HEK293 (cell line): ENCODE results near the gene DNAJC5.
A peak's percentile ranks its signal among the peaks of the same experiment; 100 is the strongest.

Source experiments
- BCL11A ChIP-seq: fragments of 450-650 bp; formaldehyde crosslinking; IDR thresholded peaks from 2 replicates; pipeline ENCODE4 v1.5.1; 2016; ENCODE audit warnings: low read depth, missing biosample characterization, missing genetic modification characterization
- IKZF3 ChIP-seq: fragments of 450-650 bp; IDR thresholded peaks from 2 replicates; pipeline ENCODE4 v1.5.0; 2018; ENCODE audit warnings: missing biosample characterization, mild to moderate bottlenecking, missing genetic modification characterization, moderate library complexity
- KLF9 ChIP-seq: fragments of 450-650 bp; formaldehyde crosslinking; IDR thresholded peaks from 2 replicates; pipeline ENCODE4 v1.5.1; 2016; ENCODE audit warnings: missing biosample characterization, missing genetic modification characterization, low read depth
- REPIN1 ChIP-seq: fragments of 450-650 bp; formaldehyde crosslinking; IDR thresholded peaks from 2 replicates; pipeline ENCODE4 v1.5.1; 2017; ENCODE audit warnings: missing biosample characterization, missing genetic modification characterization, low read depth
- SP7 ChIP-seq: fragments of 450-650 bp; formaldehyde crosslinking; IDR thresholded peaks from 2 replicates; pipeline ENCODE4 v1.5.1; 2016; ENCODE audit warnings: missing biosample characterization, missing genetic modification characterization
- WT1 ChIP-seq: fragments of 450-650 bp; formaldehyde crosslinking; IDR thresholded peaks from 2 replicates; pipeline ENCODE4 v1.5.1; 2016; ENCODE audit warnings: missing biosample characterization, missing genetic modification characterization
- ZBTB49 ChIP-seq: fragments of 450-650 bp; formaldehyde crosslinking; IDR thresholded peaks from 2 replicates; pipeline ENCODE4 v1.5.1; 2016; ENCODE audit warnings: missing biosample characterization, missing genetic modification characterization, low read depth
- ZBTB8A ChIP-seq: fragments of 450-650 bp; formaldehyde crosslinking; IDR thresholded peaks from 2 replicates; pipeline ENCODE4 v1.5.1; 2016; ENCODE audit warnings: missing biosample characterization, missing genetic modification characterization
- ZFP3 ChIP-seq: fragments of 450-650 bp; formaldehyde crosslinking; IDR thresholded peaks from 2 replicates; pipeline ENCODE4 v1.5.1; 2016; ENCODE audit warnings: low read depth, missing biosample characterization, missing genetic modification characterization
- ZFP37 ChIP-seq: fragments of 450-650 bp; formaldehyde crosslinking; IDR thresholded peaks from 2 replicates; pipeline ENCODE4 v1.5.1; 2016; ENCODE audit warnings: missing biosample characterization, missing genetic modification characterization
- ZNF114 ChIP-seq: fragments of 450-650 bp; formaldehyde crosslinking; IDR thresholded peaks from 2 replicates; pipeline ENCODE4 v1.5.0; 2017; ENCODE audit warnings: missing biosample characterization, missing genetic modification characterization
- ZNF16 ChIP-seq: fragments of 450-650 bp; formaldehyde crosslinking; IDR thresholded peaks from 2 replicates; pipeline ENCODE4 v1.5.1; 2016; ENCODE audit warnings: low read depth, missing biosample characterization, missing genetic modification characterization
- ZNF174 ChIP-seq: fragments of 450-650 bp; formaldehyde crosslinking; IDR thresholded peaks from 2 replicates; pipeline ENCODE4 v1.5.0; 2017; ENCODE audit warnings: missing biosample characterization, mild to moderate bottlenecking, missing genetic modification characterization
- ZNF184 ChIP-seq: fragments of 450-650 bp; IDR thresholded peaks from 2 replicates; pipeline ENCODE4 v1.5.1; 2018; ENCODE audit warnings: missing biosample characterization, mild to moderate bottlenecking, missing genetic modification characterization
- ZNF239 ChIP-seq: fragments of 450-650 bp; formaldehyde crosslinking; IDR thresholded peaks from 2 replicates; pipeline ENCODE4 v1.5.1; 2016; ENCODE audit warnings: missing biosample characterization, missing genetic modification characterization
- ZNF24 ChIP-seq: fragments of 450-650 bp; formaldehyde crosslinking; IDR thresholded peaks from 2 replicates; pipeline ENCODE4 v1.5.1; 2016; ENCODE audit warnings: missing biosample characterization, missing genetic modification characterization
- ZNF248 ChIP-seq: fragments of 450-650 bp; formaldehyde crosslinking; IDR thresholded peaks from 2 replicates; pipeline ENCODE4 v1.5.1; 2017; ENCODE audit warnings: missing biosample characterization, missing genetic modification characterization
- ZNF416 ChIP-seq: fragments of 450-650 bp; formaldehyde crosslinking; IDR thresholded peaks from 2 replicates; pipeline ENCODE4 v1.5.1; 2016; ENCODE audit warnings: missing biosample characterization, missing genetic modification characterization
- ZNF510 ChIP-seq: fragments of 450-650 bp; formaldehyde crosslinking; IDR thresholded peaks from 2 replicates; pipeline ENCODE4 v1.5.1; 2018; ENCODE audit warnings: mild to moderate bottlenecking, missing genetic modification characterization, missing biosample characterization; ENCODE audit not compliant: insufficient replicate concordance
- ZNF513 ChIP-seq: fragments of 450-650 bp; IDR thresholded peaks from 2 replicates; pipeline ENCODE4 v1.5.1; 2018; ENCODE audit warnings: missing biosample characterization, missing genetic modification characterization
- ZNF549 ChIP-seq: fragments of 450-650 bp; IDR thresholded peaks from 2 replicates; pipeline ENCODE4 v1.5.1; 2018; ENCODE audit warnings: missing biosample characterization, missing genetic modification characterization, mild to moderate bottlenecking, inconsistent platforms, moderate library complexity
- ZNF600 ChIP-seq: fragments of 450-650 bp; formaldehyde crosslinking; IDR thresholded peaks from 2 replicates; pipeline ENCODE4 v1.5.1; 2016; ENCODE audit warnings: missing biosample characterization, missing genetic modification characterization
- ZNF692 ChIP-seq: fragments of 450-650 bp; formaldehyde crosslinking; IDR thresholded peaks from 2 replicates; pipeline ENCODE4 v1.5.1; 2016; ENCODE audit warnings: missing biosample characterization, missing genetic modification characterization
- ZNF76 ChIP-seq: fragments of 450-650 bp; formaldehyde crosslinking; IDR thresholded peaks from 2 replicates; pipeline ENCODE4; 2016; ENCODE audit warnings: low read depth, missing biosample characterization, missing genetic modification characterization, borderline replicate concordance
- ZNF768 ChIP-seq: fragments of 450-650 bp; formaldehyde crosslinking; IDR thresholded peaks from 2 replicates; pipeline ENCODE4 v1.5.1; 2018; ENCODE audit warnings: missing biosample characterization, mild to moderate bottlenecking, missing genetic modification characterization
- ZNF837 ChIP-seq: fragments of 450-650 bp; formaldehyde crosslinking; IDR thresholded peaks from 2 replicates; pipeline ENCODE4 v1.5.1; 2016; ENCODE audit warnings: missing biosample characterization, missing genetic modification characterization
- TF ChIP-seq, protein P1 (sequence below): fragments of 450-650 bp; formaldehyde crosslinking; IDR thresholded peaks from 2 replicates; pipeline ENCODE4 v1.5.1; 2016; ENCODE audit warnings: missing biosample characterization, missing genetic modification characterization
- TF ChIP-seq, protein P2 (sequence below): fragments of 450-650 bp; formaldehyde crosslinking; IDR thresholded peaks from 2 replicates; pipeline ENCODE4 v1.5.1; 2016; ENCODE audit warnings: missing biosample characterization, missing genetic modification characterization
- TF ChIP-seq, protein P3 (sequence below): fragments of 450-650 bp; formaldehyde crosslinking; IDR thresholded peaks from 2 replicates; pipeline ENCODE4 v1.5.1; 2016; ENCODE audit warnings: missing biosample characterization, missing genetic modification characterization, low read depth

The DNAJC5 gene

GRCh38 chr20:63957690-63958441 lies 62.9 kb downstream of the DNAJC5 start (continued):
- TF ChIP-seq ZBTB8A (tag by site-specific recombination) (no peak), ZFP37 (no peak), ZNF16 (tag by site-specific recombination) (no peak), ZNF184 (tag by site-specific recombination) (no peak), ZNF510 (tag by site-specific recombination) (no peak), WT1 (tag by site-specific recombination) (no peak), ZNF416 (tag by site-specific recombination) (no peak), ZNF174 (tag by site-specific recombination) (no peak), ZNF692 (tag by site-specific recombination) (no peak; the same call in 1 of the 2 replicates), ZNF239 (tag by site-specific recombination) (no peak), ZNF24 (tag by site-specific recombination) (no peak), ZNF549 (tag by site-specific recombination) (no peak), ZBTB49 (tag by site-specific recombination) (no peak), ZNF248 (tag by site-specific recombination) (no peak), REPIN1 (no peak), ZNF76 (tag by site-specific recombination) (no peak), IKZF3 (peak; percentile 34; the same call in 1 of the 2 replicates), ZNF114 (tag by site-specific recombination) (no peak), ZNF600 (tag by site-specific recombination) (peak; percentile 83), ZNF837 (tag by site-specific recombination) (no peak), KLF9 (tag by site-specific recombination) (peak; percentile 45; the same call in 1 of the 2 replicates), SP7 (tag by site-specific recombination) (peak; percentile 9), ZNF768 (tag by site-specific recombination) (no peak), ZNF513 (tag by site-specific recombination) (no peak), ZFP3 (tag by site-specific recombination) (no peak), BCL11A (tag by site-specific recombination) (no peak)
- TF ChIP-seq, protein P1, sequence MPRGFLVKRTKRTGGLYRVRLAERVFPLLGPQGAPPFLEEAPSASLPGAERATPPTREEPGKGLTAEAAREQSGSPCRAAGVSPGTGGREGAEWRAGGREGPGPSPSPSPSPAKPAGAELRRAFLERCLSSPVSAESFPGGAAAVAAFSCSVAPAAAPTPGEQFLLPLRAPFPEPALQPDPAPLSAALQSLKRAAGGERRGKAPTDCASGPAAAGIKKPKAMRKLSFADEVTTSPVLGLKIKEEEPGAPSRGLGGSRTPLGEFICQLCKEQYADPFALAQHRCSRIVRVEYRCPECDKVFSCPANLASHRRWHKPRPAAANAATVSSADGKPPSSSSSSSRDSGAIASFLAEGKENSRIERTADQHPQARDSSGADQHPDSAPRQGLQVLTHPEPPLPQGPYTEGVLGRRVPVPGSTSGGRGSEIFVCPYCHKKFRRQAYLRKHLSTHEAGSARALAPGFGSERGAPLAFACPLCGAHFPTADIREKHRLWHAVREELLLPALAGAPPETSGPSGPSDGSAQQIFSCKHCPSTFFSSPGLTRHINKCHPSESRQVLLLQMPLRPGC (tag by site-specific recombination): no peak
- TF ChIP-seq, protein P2, sequence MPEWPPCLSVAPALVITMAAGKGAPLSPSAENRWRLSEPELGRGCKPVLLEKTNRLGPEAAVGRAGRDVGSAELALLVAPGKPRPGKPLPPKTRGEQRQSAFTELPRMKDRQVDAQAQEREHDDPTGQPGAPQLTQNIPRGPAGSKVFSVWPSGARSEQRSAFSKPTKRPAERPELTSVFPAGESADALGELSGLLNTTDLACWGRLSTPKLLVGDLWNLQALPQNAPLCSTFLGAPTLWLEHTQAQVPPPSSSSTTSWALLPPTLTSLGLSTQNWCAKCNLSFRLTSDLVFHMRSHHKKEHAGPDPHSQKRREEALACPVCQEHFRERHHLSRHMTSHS (tag by site-specific recombination): no peak
- TF ChIP-seq, protein P3, sequence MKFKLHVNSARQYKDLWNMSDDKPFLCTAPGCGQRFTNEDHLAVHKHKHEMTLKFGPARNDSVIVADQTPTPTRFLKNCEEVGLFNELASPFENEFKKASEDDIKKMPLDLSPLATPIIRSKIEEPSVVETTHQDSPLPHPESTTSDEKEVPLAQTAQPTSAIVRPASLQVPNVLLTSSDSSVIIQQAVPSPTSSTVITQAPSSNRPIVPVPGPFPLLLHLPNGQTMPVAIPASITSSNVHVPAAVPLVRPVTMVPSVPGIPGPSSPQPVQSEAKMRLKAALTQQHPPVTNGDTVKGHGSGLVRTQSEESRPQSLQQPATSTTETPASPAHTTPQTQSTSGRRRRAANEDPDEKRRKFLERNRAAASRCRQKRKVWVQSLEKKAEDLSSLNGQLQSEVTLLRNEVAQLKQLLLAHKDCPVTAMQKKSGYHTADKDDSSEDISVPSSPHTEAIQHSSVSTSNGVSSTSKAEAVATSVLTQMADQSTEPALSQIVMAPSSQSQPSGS (tag by site-specific recombination): no peak
